T-helper 9 cell (primary cell): ENCODE data around the gene TRIM50.
"Not testable (repeated sequence)": the region's sequence is repeated elsewhere in the genome, so short reads cannot be mapped to it uniquely, and the experiment has no call there.

Source experiments
- DNase-seq: peaks from one replicate; pipeline ENCODE4 v3.0.0-alpha.2; 2020

TRIM50 gene

GRCh38 chr7:73312831-73313520, 14.9 kb downstream of the TRIM50 start:
- DNase-seq = no peak

DNA sequence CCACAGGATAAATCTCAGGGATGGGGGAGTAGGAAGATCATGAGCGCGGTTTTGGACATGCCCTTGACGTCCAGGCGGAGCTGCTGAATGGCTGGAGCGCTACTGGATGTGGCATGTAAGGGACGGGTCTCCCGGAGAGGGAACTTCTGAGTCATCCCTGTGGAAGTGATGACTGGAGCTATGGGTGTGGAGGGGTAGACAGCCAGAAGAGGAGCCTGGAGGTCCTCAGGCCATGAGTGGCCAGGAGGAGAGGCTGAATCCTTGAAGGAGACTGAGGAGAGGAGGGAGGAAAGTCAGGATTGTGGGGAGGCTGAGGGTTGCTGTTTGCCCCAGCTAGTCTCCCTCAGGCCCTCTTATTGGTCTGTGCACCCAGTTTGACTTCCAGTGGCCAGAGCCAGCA, 16.5 kb downstream of the TRIM50 start:
- DNase-seq = not testable (repeated sequence)

- peak; percentile 78 for DNase-seq
These were observed 19.1 kb downstream of the TRIM50 start, which contains the start of gene NSUN5 for GRCh38 chr7:73308665-73309214. Gene NSUN5 (minus strand): TSS chr7:73308826. CDS start chr7:73308790, 36 bp downstream.

GRCh38 chr7:73308074-73308664, 19.7 kb downstream of the TRIM50 start:
- no peak for DNase-seq

DNA sequence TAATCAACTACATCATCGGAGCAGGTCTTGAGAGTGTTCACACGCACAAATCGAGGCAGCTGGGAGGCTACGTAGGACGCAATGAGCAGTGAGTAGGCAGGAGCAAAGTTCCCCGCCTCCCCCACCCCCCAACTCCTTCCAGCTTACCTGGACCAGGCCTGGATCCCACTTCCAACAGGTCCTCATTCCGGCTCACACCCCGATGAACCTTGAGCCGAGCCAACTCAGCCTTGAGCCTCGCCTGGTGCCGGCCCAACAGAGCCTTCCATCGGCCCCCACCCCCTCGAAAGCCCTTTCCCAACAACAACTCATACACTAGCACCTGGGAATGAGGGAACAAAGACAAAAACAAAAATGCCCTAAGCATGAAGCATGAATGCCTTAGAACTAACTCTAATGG, 20.4 kb downstream of the TRIM50 start:
- DNase-seq = no peak

GRCh38 chr7:73304612-73305387, 23.1 kb downstream of the TRIM50 start:
- DNase-seq = not testable (repeated sequence)

DNA sequence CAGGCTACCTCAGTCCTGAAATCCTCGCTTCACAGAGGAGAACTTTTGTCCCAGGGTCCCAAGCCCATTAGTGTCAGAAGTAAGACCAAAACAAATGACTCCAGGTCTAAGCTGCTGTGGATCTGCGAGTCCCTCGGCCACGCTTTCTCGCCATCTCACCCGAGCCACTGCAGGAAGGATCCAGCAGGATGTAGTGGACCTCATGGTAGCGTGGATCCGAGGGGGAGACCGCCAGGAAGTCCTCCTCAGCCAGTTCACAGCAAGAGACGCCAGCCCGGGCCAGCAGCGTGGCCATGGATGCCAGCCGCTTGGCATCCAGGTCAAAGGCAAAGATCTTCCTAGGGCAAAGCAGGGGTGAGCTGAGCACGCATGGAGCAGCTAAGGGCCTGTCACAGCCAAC, 23.8 kb downstream of the TRIM50 start:
- DNase-seq = no peak

- DNase-seq = no peak
These were observed 24.3 kb downstream of the TRIM50 start for GRCh38 chr7:73303546-73303945.

DNA sequence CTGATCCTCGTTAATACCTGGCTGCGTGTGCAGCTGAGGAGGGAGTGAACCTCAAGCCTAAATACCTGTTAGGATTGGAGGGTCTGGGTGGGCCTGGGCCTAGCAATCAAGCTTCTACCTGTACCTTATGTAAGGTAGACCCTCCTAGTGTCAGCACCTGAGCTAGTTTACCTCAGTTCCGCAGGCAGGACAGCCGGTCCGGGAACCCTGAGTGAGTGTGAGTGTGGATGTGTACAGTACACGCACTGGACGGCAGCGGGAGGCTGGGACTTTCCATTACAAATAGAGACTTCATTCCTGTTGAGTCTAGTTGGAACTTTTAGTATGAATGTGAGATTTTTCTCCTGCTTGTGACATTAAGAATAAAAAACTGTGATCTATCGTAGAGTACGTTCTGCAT, 25.0 kb downstream of the TRIM50 start:
- not testable (repeated sequence) for DNase-seq

DNA sequence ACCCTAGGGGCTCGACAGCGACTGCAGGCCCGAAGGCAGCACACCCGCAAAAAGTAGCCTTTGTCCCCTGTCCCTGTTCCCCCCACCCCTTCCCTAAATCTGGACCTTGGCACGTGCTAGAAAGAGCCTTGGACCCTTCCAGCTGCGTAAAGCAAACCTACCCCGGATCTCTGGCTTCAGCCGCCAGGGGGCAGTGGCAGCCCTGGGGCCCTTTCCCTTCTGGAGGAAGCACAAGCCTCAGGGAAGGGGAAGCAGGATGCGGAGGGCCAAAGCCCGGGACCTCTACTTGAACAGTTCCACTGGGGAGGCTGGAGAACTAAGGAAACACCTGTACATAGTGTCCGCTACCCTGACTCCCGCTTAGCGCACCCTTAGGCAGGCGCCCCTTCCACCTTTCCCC, 26.8 kb downstream of the TRIM50 start:
- DNase-seq = not testable (repeated sequence)

DNA sequence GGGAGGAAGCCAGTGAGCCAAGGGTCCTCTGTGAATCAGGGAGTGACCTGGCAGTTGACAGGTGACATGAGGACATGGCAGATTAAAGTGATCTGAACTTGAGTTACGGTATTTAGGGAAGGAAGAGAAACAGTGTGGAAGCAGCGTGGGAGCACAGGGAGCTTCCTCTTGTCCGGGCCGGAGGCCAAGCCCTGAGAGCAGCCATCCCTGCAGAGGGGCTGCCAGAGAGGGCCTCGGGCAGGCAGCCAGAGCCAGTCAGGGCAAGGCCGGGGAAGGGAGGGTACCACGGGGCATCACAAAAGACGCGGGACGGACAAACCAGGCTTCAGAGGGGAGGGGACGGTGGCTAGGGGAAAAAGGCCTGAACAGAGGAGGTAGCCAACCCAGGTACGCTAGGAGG, 28.1 kb downstream of the TRIM50 start:
- not testable (repeated sequence) for DNase-seq

- not testable (repeated sequence) for DNase-seq
These were observed 30.2 kb downstream of the TRIM50 start for GRCh38 chr7:73297706-73298105.

DNA sequence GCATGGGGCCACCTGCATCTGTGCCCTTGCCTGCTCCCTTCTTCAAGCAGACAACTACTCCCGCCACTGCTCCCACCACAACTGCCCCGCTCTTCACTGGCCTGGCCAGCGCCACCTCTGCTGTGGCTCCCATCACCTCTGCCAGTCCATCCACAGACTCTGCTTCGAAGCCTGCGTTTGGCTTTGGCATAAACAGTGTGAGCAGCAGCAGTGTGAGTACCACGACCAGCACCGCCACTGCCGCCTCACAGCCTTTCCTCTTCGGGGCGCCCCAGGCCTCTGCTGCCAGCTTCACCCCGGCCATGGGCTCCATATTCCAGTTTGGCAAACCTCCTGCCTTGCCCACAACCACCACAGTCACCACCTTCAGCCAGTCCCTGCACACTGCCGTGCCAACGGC, 30.6 kb downstream of the TRIM50 start:
- not testable (repeated sequence) for DNase-seq

GRCh38 chr7:73277210-73277609, 50.7 kb downstream of the TRIM50 start:
- DNase-seq = not testable (repeated sequence)

DNA sequence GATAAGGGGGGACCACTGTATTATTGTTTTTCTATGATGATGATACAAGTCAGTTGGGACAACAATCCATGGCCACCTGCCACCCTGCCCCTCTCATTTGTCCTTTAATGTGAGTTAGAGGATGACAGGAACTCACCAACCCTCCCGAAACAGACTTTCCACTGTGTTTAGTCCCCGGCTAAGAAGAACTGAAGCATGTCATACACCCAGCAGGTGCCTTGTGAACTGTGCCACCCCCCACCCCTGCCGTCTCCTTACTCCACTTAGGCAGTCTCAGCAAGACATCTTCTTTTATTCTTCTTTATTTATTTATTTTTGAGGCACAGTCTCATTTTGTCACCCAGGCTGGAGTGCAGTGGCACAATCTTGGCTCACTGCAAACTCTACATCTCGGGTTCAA, 60.1 kb downstream of the TRIM50 start:
- DNase-seq = not testable (repeated sequence)

DNA sequence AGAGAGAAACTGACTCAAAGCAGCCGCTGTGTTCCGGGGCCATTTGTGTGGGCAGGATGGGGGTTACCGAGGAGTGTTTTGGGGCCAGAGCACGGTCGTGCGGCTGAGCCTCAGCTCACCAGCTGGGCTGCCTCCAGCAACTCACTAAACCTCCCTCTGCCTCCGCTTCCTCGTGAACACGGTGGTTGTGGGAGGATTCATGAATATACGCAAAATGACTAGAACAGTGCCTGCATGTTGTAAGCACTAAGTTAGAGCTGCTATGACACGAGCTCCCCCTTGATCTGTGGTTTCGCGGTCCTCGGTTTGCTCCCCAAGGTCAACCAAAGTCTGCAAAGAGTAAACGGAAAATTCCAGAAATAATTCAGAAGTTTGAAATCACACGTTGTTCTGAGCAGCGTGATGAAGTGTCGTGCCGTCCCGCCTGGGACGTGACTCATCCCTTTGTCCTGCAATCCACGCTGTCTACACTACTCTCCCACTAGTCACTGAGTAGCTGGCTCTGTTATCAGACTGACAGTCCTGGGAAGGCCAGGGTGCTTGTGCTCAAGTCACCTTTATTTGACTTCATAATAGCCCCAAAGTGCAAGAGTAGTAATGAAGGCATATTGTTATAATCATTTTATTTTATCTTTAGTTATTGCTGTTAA, 61.0 kb downstream of the TRIM50 start:
- not testable (repeated sequence) for DNase-seq
